T-helper 22 cell (primary cell): ENCODE results near the gene SIRPD.
"Not testable (repeated sequence)": the region's sequence is repeated elsewhere in the genome, so short reads cannot be mapped to it uniquely, and the experiment has no call there.

Experiments
- DNase-seq: peaks from one replicate; pipeline ENCODE4 v3.0.0-alpha.2; 2020; ENCODE audit warnings: low read depth

Gene SIRPD

GRCh38 chr20:1557605-1558004, at the start of gene SIRPD:
Gene SIRPD (minus strand): TSS chr20:1557705. CDS start chr20:1557653, 52 bp downstream.
- DNase-seq, result no peak

- no peak for DNase-seq
Measured at GRCh38 chr20:1600736-1601135, 43.2 kb upstream of the SIRPD start.

GRCh38 chr20:1595333-1595732, 37.8 kb upstream of the SIRPD start:
- no peak for DNase-seq

- DNase-seq, result no peak
Measured at GRCh38 chr20:1588533-1589460, 31.3 kb upstream of the SIRPD start.

GRCh38 chr20:1587781-1588532, 30.5 kb upstream of the SIRPD start:
- no peak for DNase-seq

GRCh38 chr20:1579488-1579887, 22.0 kb upstream of the SIRPD start:
- DNase-seq, result no peak

- no peak for DNase-seq
Measured at GRCh38 chr20:1577906-1578305, 20.4 kb upstream of the SIRPD start.

GRCh38 chr20:1577313-1577712, 19.8 kb upstream of the SIRPD start:
- not testable (repeated sequence) for DNase-seq

GRCh38 chr20:1576641-1577040, 19.1 kb upstream of the SIRPD start:
- DNase-seq, result no peak

- not testable (repeated sequence) for DNase-seq
Measured at GRCh38 chr20:1576003-1576402, 18.5 kb upstream of the SIRPD start.

GRCh38 chr20:1571583-1571982, 14.1 kb upstream of the SIRPD start:
- DNase-seq, result not testable (repeated sequence)

- no peak for DNase-seq
Measured at GRCh38 chr20:1569415-1569881, 11.9 kb upstream of the SIRPD start.

GRCh38 chr20:1568163-1568490, 10.6 kb upstream of the SIRPD start:
- no peak for DNase-seq

- no peak for DNase-seq
Measured at GRCh38 chr20:1567392-1568162, 10.1 kb upstream of the SIRPD start.

- DNase-seq, result no peak
Measured at GRCh38 chr20:1566701-1567100, 9.2 kb upstream of the SIRPD start.

GRCh38 chr20:1565461-1565860, 8.0 kb upstream of the SIRPD start:
- no peak for DNase-seq

- no peak for DNase-seq
Measured at GRCh38 chr20:1563598-1563997, 6.1 kb upstream of the SIRPD start.

GRCh38 chr20:1562622-1563021, 5.1 kb upstream of the SIRPD start:
- DNase-seq, result no peak

- no peak for DNase-seq
Measured at GRCh38 chr20:1561350-1561749, 3.8 kb upstream of the SIRPD start.

- DNase-seq, result no peak
Measured at GRCh38 chr20:1555952-1556351, 1.6 kb downstream of the SIRPD start.

GRCh38 chr20:1539816-1540419, 17.6 kb downstream of the SIRPD start:
- no peak for DNase-seq

GRCh38 chr20:1538655-1539054, 18.9 kb downstream of the SIRPD start:
- no peak for DNase-seq
